SK-N-MC (cell line): ENCODE data around the gene AUTS2.

ENCODE experiments used
- EZH2 ChIP-seq: fragments of 200-600 bp; sonication (generic); IDR thresholded peaks from one replicate; pipeline ENCODE4 v1.6.1; 2017; ENCODE audit warnings: antibody characterized with exemption
- POLR2AphosphoS5 ChIP-seq: IDR thresholded peaks from 2 replicates; pipeline ENCODE4 v1.6.1; 2012; ENCODE audit warnings: mild to moderate bottlenecking, low read depth, low read length, borderline replicate concordance

DNA sequence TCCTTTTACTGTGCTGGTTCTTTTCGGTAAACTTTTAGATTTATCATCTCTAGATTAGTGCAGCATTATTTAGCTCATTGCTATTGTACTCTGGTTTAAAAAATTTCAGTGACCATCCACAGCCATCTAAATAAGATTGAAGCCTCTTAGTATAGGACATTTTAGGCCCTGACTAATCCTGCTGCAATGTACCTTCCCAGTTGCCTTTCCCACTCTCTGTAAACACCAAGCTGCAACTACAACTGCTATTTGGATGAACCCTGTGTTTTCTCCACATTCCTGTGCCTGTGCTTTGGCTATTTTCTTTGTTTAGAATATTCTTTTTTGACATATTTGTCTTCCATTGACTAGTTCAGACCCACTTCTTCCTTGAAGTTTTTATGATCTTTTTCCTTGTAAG, 314.6 kb downstream of the AUTS2 start:
- TF ChIP-seq POLR2AphosphoS5 (no peak), EZH2 (no peak)
